ENCODE measurements around the gene MED20.

- TF ChIP-seq POLR2A (IDR thresholded peaks at IDR 0.05) (no peak), CTCF (IDR thresholded peaks at IDR 0.05 in 8 of 11, conservative IDR thresholded peaks at IDR 0.05 in 3 of 11) (no peak)
These were observed 6.3 kb upstream of the MED20 start for GRCh38 chr6:41927253-41927652.
